Heart right ventricle (tissue), 16 donors: ENCODE results near the gene PRPSAP1. TPM values are rescaled to one million over a fixed set of nuclear protein-coding genes. Genes with fewer than 3 reads are reported as not detected.

Experiments
- ATAC-seq, 8 donors: fragments of 200-7000 bp; cut with Tn5 transposase; one replicate each; pipeline ENCODE4 v1.9.1; 2020; ENCODE audit warnings: mild to moderate bottlenecking in 8 of 8, moderate library complexity in 8 of 8, moderate number of reproducible peaks in 1 of 8
- DNase-seq, 2 donors: peaks; one replicate each; pipeline ENCODE4 v3.0.0-alpha.2; 2020
- H3K27ac ChIP-seq, 10 donors: fragments of 200-600 bp; sonication (generic) in 2 of 10; one replicate each; pipeline versions ENCODE4 v1.5.0 to v1.8.0; 2020 to 2022; ENCODE audit warnings: mild to moderate bottlenecking in 3 of 10
- H3K27me3 ChIP-seq, 7 donors: fragments of 200-600 bp; one replicate each; pipeline ENCODE4 v1.8.0; 2021 to 2022; ENCODE audit warnings: mild to moderate bottlenecking in 2 of 7
- H3K36me3 ChIP-seq, 9 donors: fragments of 200-600 bp; sonication (generic) in 1 of 9; one replicate each; pipeline versions ENCODE4 v1.5.0 to v1.8.0; 2020 to 2022; ENCODE audit warnings: mild to moderate bottlenecking in 2 of 9
- H3K4me1 ChIP-seq, 9 donors: fragments of 200-600 bp; sonication (generic) in 1 of 9; one replicate each; pipeline versions ENCODE4 v1.5.0 to v1.8.0; 2020 to 2022; ENCODE audit warnings: mild to moderate bottlenecking in 4 of 9
- H3K4me3 ChIP-seq, 10 donors: fragments of 200-600 bp; sonication (generic) in 2 of 10; one replicate each; pipeline versions ENCODE4 v1.5.0 to v1.8.0; 2020 to 2022; ENCODE audit warnings: mild to moderate bottlenecking in 7 of 10, moderate library complexity in 2 of 10
- H3K9me3 ChIP-seq, 11 donors: fragments of 200-600 bp in 10 of 11; sonication (generic) in 2 of 11; one replicate each; pipeline versions ENCODE4 v1.5.0 to v1.8.0; 2013 to 2022; ENCODE audit warnings: mild to moderate bottlenecking in 2 of 11, control low read depth in 1 of 11, moderate library complexity in 1 of 11
- WGBS, 2 donors: extraction: QIAGEN DNeasy Blood & Tissue Kit; methylation state at CpG; one replicate each; pipeline ENCODE4 v1.1.7; 2013; ENCODE audit warnings: inconsistent platforms in 1 of 2; 5-methylcytosine and 5-hydroxymethylcytosine counted together
- intact Hi-C, 10 donors: fragments of 100-400 bp; cut with DNase I; formaldehyde crosslinking; loops; one replicate each; pipeline versions ENCODE4 v1.11.1 to v1.14.2; 2022
- polyA plus RNA-seq, 2 donors: library from polyadenylated mRNA; stranded (reverse); fragments of 200-250 nt; gene quantifications; one replicate each; pipeline ENCODE4 v1.2.3, GENCODE V29; 2013
- total RNA-seq, 10 donors: library from RNA; stranded (reverse); fragmentation: NEBNext Ultra II Directional in 3 of 10; extraction: Animal tissue kit (Norgen Biotek cat#: 25700) in 3 of 10; gene quantifications; one replicate each; pipeline versions ENCODE4 v1.2.1 to v1.2.4, GENCODE V29; 2021 to 2023
- TF ChIP-seq, protein P1 (sequence below), 9 donors: fragments of 200-600 bp; sonication (generic) in 2 of 9; IDR thresholded peaks; one replicate each; pipeline versions ENCODE4 v1.5.0 to v1.8.0; 2021 to 2022; ENCODE audit warnings: antibody characterized with exemption in 9 of 9, mild to moderate bottlenecking in 5 of 9, moderate library complexity in 1 of 9
- donor health status: Arrhythmogenic right ventricular cardiomyopathy.
- donor health status: ischemic (EF 13 %, LVEDD 7.1; RV severe dilation, severe dysfunction).
- donor health status: healthy with polysubstance abuse.
- donor health status: DM: no; HTN: yes; CAD: no.
- donor health status: DM: no; HTN: no; CAD: no.
- donor health status: ischemic (EF 25% LVEDD 6.9; RV normal size, moderate dysfunction).
- donor health status: ischemic (EF 25% LVEDD 5.7; RV mildly dilated, moderate dysfunction).
- donor health status: healthy.
- donor health status: DM: yes; HTN: yes; CAD: no.
- donor health status: Ischemic cardiomyopathy.
- donor health status: ischemic (EF 35%, LVEDD 5.7; RV mildly dilated, moderate dysfunction).
- donor health status: nonischemic (EF 11% LVEDD 7.7; RV severe dilation, severe dysfunction).
- donor health status: DM: yes; HTN: yes; CAD: no.
- donor health status: PGD.
- donor health status: ischemic (EF 29% LVEDD 5.4; RV normal size, mild dysfunction).
- donor health status: nonischemic (EF 23%, LVEDD 6.1; RV moderate dilation, normal function).

The PRPSAP1 gene
- total and polyA plus RNA-seq, 12 donors, result 26.4 to 43.7 (median 33.7) TPM

GRCh38 chr17:76378548-76379274 lies 25.0 kb upstream of the PRPSAP1 start:
- TF ChIP-seq, protein P1, sequence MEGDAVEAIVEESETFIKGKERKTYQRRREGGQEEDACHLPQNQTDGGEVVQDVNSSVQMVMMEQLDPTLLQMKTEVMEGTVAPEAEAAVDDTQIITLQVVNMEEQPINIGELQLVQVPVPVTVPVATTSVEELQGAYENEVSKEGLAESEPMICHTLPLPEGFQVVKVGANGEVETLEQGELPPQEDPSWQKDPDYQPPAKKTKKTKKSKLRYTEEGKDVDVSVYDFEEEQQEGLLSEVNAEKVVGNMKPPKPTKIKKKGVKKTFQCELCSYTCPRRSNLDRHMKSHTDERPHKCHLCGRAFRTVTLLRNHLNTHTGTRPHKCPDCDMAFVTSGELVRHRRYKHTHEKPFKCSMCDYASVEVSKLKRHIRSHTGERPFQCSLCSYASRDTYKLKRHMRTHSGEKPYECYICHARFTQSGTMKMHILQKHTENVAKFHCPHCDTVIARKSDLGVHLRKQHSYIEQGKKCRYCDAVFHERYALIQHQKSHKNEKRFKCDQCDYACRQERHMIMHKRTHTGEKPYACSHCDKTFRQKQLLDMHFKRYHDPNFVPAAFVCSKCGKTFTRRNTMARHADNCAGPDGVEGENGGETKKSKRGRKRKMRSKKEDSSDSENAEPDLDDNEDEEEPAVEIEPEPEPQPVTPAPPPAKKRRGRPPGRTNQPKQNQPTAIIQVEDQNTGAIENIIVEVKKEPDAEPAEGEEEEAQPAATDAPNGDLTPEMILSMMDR (IDR thresholded peaks at IDR 0.05), result no peak
- Histone ChIP-seq H3K4me1 (peaks cover 2 to 45% (median 28%) of the 10 kb centered on the region in 9 donors), H3K27ac (no peak overlapping the region), H3K27me3 (no peaks in the 10 kb centered on the region), H3K36me3 (no peaks in the 10 kb centered on the region), H3K9me3 (no peaks in the 10 kb centered on the region), H3K4me3 (no peak overlapping the region)
- 91 to 92% methylated on average over 5 of the region's 5 CpGs for WGBS, 2 donors
- ATAC-seq (no peak), DNase-seq (no peak)
- intact Hi-C loops, result no loop called here

- intact Hi-C loops, result no loop called here
- DNase-seq, result peak; percentile 25 to 47
These were observed 22.8 kb upstream of the PRPSAP1 start for GRCh38 chr17:76376318-76377133.

DNA sequence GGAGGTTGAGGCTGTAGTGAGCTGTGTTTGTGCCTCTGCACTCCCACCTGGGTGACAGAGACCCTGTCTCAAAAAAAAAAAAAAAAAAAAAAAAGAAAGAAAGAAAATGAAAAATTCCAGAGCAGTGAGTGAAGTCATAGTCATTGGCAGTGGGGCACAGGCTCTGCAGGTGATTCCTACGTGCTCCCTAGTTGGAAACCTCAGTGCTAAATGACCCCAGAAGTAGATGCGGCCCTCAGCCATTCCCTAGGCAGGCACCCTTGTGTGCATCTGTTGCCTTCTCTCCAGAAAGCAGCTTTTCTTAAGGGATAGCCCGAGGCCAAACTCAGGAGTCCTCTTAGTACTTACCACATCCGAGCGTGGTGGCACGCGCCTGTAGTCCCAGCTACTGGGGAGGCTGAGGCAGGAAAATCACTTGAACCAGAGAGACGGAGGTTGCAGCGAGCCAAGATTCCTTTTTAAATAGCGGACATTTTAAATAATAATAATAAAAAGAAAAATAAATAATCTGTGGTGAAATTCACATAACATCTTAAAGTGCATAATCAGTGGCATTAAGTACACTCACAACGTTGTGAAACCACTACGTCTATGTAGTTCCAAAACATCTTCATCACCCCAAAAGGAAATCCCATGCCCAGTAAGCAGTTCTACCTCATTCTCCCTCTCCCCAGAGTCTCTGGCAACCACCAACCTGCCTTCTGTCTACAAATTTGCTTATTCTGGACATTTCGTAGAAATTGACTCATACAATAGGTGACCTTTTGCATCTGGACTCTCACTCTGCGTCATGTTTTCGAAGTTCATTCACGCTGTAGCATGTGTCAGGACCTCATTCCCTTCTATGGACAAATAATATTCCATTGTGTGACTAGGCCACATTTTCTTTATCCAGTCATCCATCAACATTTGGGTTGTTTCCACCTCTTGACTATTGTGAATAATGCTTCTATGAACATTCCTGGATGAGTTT lies 18.2 kb upstream of the PRPSAP1 start:
- Histone ChIP-seq H3K4me3 (no peak overlapping the region), H3K9me3 (no peaks in the 10 kb centered on the region), H3K36me3 (no peaks in the 10 kb centered on the region), H3K27me3 (no peaks in the 10 kb centered on the region), H3K27ac (peak overlapping the region in 2 of 10 donors; percentile 4 to 73), H3K4me1 (peaks cover 2 to 47% (median 33%) of the 10 kb centered on the region in 9 donors)
- WGBS, 2 donors, result 95 to 96% methylated on average over 16 of the region's 16 CpGs
- peak in 1 of 2 donors; percentile 1 for DNase-seq
- intact Hi-C loops, result no loop called here
- no peak for ATAC-seq
- TF ChIP-seq, protein P1 (IDR thresholded peaks at IDR 0.05), result no peak

More at GRCh38 chr17:76376318-76377133, 22.8 kb upstream of the PRPSAP1 start:
- Histone ChIP-seq H3K9me3 (no peaks in the 10 kb centered on the region), H3K4me1 (peaks cover 2 to 26% (median 16%) of the 10 kb centered on the region in 9 donors), H3K27me3 (no peaks in the 10 kb centered on the region), H3K4me3 (no peak overlapping the region), H3K27ac (peak overlapping the region in 6 of 10 donors; percentile 4 to 52 (median 42)), H3K36me3 (no peaks in the 10 kb centered on the region)
- peak; percentile 34 to 70 (median 54) for ATAC-seq
- TF ChIP-seq, protein P1 (IDR thresholded peaks at IDR 0.05), result no peak
- 64 to 66% methylated on average over 8 of the region's 8 CpGs for WGBS, 2 donors
